NCI-H2107 treated with DMSO at 0.1 percent for 48 hours (cell line): ENCODE data around the gene C1orf87.
A peak's percentile ranks its signal among the peaks of the same experiment; 100 is the strongest.
"Not testable (repeated sequence)": the region's sequence is repeated elsewhere in the genome, so short reads cannot be mapped to it uniquely, and the experiment has no call there.

Experiments
- DNase-seq: peaks from one replicate; lab custom pipeline; 2025; ENCODE audit not compliant: unreplicated experiment; lab: John Stamatoyannopoulos, UW

Gene C1orf87

GRCh38 chr1:59994302-59995198, 79.0 kb downstream of the C1orf87 start:
- no peak for DNase-seq

GRCh38 chr1:59992040-59992820, 81.3 kb downstream of the C1orf87 start:
- no peak for DNase-seq

- DNase-seq: no peak
These were observed 83.1 kb downstream of the C1orf87 start for GRCh38 chr1:59990470-59990869.

GRCh38 chr1:59986516-59987310, 86.9 kb downstream of the C1orf87 start:
- DNase-seq: no peak

- no peak for DNase-seq
These were observed 87.6 kb downstream of the C1orf87 start for GRCh38 chr1:59985911-59986515.

GRCh38 chr1:59979666-59980065, 93.9 kb downstream of the C1orf87 start:
- DNase-seq: no peak

GRCh38 chr1:59978511-59978910, 95.1 kb downstream of the C1orf87 start:
- DNase-seq: no peak

GRCh38 chr1:59978026-59978425, 95.5 kb downstream of the C1orf87 start:
- no peak for DNase-seq

- DNase-seq: no peak
These were observed 96.5 kb downstream of the C1orf87 start for GRCh38 chr1:59977075-59977410.

- DNase-seq: peak; percentile 74
These were observed 97.1 kb downstream of the C1orf87 start for GRCh38 chr1:59976194-59977074.

- DNase-seq: no peak
These were observed 99.9 kb downstream of the C1orf87 start for GRCh38 chr1:59973719-59974118.

- DNase-seq: no peak
These were observed 101.2 kb downstream of the C1orf87 start for GRCh38 chr1:59972216-59972927.

- DNase-seq: peak; percentile 51
These were observed 102.1 kb downstream of the C1orf87 start for GRCh38 chr1:59971464-59971911.

GRCh38 chr1:59969542-59970175, 103.9 kb downstream of the C1orf87 start:
- not testable (repeated sequence) for DNase-seq

- not testable (repeated sequence) for DNase-seq
These were observed 104.8 kb downstream of the C1orf87 start for GRCh38 chr1:59968746-59969145.

- DNase-seq: no peak
These were observed 105.8 kb downstream of the C1orf87 start for GRCh38 chr1:59967780-59968179.

- peak; percentile 60 for DNase-seq
These were observed 106.4 kb downstream of the C1orf87 start for GRCh38 chr1:59967141-59967697.

- DNase-seq: no peak
These were observed 121.5 kb downstream of the C1orf87 start for GRCh38 chr1:59952065-59952464.
